C4-2B (cell line): ENCODE measurements around the gene SLC22A13.

Experiments
- ZFX ChIP-seq: fragments of 450-650 bp; IDR thresholded peaks from 2 replicates; pipeline ENCODE4 v1.6.1; 2017
- TF ChIP-seq, protein P1 (sequence below): fragments of 450-650 bp; conservative IDR thresholded peaks from 2 replicates; pipeline ENCODE4 v1.5.1; 2017; ENCODE audit warnings: mild to moderate bottlenecking

DNA sequence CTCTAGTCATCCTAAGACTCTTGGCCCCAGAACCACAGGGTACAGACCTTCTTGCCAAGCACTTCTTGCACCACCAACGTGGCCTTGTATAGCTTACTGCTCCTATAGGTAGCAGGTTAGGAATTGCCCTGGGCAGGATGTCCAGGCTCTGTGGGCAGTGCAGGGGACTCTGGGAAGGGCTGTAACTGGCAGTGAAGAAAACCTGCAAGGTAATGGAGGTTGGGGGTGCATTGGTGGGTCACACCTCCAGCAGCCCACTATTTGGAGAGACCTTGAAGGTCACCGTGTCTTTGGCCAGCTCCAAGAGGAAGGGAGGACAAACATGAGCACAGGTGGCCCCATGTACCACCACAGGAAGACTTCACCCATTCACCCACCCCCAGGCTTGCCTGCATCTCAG lies 59.6 kb downstream of the SLC22A13 start:
- TF ChIP-seq, protein P1, sequence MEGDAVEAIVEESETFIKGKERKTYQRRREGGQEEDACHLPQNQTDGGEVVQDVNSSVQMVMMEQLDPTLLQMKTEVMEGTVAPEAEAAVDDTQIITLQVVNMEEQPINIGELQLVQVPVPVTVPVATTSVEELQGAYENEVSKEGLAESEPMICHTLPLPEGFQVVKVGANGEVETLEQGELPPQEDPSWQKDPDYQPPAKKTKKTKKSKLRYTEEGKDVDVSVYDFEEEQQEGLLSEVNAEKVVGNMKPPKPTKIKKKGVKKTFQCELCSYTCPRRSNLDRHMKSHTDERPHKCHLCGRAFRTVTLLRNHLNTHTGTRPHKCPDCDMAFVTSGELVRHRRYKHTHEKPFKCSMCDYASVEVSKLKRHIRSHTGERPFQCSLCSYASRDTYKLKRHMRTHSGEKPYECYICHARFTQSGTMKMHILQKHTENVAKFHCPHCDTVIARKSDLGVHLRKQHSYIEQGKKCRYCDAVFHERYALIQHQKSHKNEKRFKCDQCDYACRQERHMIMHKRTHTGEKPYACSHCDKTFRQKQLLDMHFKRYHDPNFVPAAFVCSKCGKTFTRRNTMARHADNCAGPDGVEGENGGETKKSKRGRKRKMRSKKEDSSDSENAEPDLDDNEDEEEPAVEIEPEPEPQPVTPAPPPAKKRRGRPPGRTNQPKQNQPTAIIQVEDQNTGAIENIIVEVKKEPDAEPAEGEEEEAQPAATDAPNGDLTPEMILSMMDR = no peak
- TF ChIP-seq ZFX = no peak
